HG03521 (cell line): ENCODE measurements around the gene HECW1.
"Not testable (repeated sequence)": the region's sequence is repeated elsewhere in the genome, so short reads cannot be mapped to it uniquely, and the experiment has no call there.

Source experiments
- ATAC-seq: cut with Tn5 transposase; IDR thresholded peaks from one replicate; pipeline ENCODE4 v1.9.1; 2021; ENCODE audit warnings: mild to moderate bottlenecking, moderate library complexity; ENCODE audit not compliant: unreplicated experiment

The HECW1 gene

DNA sequence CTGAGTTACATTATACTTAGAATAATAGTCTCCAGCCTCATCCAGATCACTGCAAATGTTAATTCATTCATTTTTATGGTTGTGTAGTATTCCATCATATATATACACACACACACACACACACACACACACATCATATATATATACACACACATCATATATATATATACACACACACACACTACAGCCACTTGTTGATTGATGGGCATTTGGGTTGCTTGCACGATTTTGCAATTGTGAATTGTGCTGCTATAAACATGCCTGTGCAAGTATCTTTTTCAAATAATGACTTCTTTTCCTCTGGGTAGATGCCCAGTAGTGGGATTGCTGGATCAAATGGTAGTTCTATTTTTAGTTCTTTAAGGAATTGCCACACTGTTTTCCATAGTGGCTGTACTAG lies 233.2 kb downstream of the HECW1 start:
- not testable (repeated sequence) for ATAC-seq

DNA sequence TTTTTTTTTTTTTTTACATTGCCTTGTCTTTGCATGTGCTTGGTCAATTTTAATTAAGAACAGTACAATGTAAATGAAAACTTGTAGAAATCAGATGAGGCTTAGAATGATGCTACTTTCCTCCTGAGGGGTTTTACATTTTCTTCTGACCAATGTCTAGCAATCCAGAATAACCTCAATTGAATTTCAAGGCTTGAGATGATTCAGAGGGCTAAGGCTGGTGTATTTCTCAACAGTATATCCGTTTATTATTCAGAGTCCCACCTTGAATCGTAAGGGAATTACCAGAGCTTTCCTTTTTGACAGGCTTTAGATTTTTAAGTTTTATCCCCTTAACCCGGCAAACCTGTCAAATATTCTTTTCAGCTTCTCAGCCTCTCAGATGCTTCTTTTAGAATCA lies 239.2 kb downstream of the HECW1 start:
- ATAC-seq: no peak

DNA sequence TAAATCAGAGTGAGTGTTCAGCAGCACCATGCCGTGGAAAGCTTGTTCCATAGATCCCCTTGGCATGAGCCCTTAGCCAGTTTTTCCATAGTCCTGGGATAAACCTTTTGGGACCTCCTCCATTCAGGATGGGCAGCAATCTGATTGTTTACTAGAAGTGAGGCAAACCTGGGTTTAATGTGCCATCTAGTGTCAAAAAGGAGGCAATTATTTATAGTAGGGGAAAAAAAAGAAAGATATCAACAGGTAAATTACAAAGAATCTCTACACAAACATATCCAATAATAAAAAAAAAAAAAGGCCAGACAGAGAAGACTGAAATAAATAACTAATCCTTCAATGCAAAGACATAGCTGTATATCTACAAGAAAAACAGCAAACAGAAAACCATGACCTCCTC lies 241.5 kb downstream of the HECW1 start:
- no peak for ATAC-seq

DNA sequence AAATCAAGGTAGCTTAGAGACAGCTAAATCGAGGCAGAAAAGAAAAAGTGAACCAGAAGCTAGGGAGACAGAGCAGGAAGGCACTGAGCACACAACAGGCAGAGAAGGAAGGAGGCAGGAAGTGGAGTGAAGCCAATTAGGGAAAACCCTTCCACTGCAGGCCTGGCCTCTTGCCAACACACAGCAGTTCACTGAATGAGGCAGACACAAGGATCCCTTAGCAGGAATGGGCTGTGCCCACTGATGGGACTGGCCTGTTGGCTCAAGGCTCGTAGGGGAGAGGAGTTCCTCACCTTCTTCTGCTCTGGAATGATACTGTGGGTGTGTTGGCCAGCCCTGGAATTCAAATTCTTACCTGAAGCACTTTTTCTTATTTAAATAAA lies 250.2 kb downstream of the HECW1 start:
- no peak for ATAC-seq

DNA sequence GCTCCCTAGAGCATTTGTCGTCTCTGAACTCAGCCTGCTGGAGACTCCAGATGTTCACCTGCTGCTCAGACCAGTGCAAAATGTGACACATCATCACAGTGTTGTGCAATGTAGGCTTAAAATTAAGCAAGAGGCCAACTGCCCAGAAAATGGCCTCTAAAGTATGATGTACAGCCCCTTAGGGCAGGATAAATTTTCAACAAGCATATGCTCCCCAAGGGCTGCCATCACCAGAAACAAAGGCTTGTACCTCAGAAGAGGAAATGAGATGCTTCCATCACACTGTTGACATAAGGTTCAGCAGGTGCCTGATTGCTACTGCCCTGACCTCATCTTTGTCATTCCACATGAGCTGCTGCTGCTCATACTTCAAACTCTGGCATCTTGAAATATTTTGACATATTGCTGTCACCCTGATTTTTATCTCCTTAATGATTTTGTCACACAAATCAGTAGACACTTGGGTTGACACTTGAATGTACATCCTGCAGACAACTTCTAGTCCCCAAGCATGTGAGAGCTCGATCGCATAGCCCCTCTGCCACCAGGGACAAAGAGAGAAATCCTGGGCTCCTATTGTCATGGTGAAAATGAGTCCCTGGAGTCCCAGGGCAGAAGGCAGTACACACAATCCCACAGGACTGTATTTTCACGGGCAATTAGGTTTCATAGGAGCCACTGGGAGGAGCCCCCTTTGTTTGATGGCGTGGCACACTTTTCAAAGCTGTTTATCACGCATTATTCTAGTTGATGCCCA lies 250.8 kb downstream of the HECW1 start:
- ATAC-seq: no peak

DNA sequence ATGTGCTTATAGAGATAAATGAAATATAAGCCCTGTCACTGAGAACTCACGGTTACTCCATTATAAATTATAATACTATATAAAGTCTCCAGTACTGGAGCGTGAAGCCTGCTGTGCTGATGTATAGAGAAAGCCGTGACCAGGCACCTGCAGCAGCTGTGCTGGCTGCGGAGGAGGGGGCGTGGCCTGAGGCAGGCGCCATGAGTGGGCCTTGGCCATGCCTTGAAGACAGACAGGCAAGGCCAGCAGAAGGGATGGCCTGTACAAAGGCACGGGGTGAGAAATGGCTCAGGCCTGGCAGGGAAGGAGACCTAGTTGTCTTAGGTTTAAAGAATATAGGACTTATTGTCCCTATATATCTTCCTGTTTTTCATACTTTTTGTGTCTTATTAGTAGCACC lies 251.9 kb downstream of the HECW1 start:
- no peak for ATAC-seq

DNA sequence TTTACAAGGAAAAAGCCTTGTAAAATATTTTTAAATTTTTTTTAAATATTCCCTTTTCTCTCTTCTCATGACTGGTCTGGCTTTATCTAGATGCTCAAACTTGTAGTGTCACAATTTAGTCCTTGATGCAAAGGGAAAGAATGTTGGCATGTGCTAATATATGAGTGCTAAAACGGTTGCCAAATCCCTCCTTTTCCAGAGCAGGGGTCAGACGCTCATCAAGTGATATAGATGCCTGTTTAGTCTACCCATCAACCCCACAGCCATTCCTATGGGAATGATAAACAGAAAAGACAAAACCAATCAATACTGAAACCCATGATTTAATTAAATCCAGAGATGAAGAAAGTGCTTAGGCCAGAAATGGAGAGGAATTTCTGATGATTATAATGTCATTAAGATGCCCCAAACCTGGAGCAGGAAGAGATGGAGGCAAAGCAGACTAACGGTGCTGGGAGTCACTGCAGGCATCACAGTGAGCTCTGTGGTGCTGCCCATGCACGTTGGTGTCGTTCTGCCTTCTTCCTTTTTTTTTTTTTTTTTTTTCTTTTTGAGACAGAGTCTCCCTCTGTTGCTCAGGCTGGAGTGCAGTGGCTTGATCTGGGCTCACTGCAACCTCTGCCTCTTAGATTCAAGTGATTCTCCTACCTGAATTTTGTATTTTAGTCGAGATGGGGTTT lies 260.4 kb downstream of the HECW1 start:
- ATAC-seq: no peak

DNA sequence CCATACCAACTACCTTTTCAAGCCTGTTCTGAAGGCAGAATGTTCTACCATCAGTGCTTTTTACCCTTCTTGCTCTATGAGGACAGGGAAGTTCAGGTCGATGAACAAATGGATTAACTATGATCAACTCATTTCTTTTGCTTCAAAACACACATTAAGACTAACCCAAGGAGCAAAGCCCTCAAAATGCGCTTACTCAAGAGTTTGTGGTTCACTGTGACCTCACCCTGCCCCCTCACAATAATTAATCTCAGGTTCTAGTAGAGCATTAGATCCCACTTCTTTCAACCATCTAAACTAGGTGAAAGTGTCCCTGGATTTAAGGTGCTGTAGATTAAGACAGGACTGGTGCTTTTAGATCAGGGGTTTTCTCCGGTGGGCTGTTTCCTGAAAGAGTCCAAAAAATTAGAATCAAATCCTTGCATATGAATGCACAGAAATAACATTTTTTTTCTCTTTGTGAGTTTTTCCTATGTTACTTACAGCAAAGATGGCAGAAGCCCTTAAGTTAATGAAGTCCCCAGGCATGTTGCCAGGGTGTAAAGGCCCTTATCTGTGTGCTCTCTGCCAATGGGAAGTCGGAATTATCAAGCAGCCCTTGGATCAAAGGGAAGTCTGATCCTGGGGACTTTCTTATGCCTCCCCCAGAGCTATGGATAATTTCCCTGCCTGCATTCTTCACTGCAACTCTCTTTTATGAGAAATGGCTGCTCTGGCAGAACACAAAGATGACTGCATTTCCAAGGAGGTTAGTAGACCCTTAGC lies 264.9 kb downstream of the HECW1 start:
- no peak for ATAC-seq

DNA sequence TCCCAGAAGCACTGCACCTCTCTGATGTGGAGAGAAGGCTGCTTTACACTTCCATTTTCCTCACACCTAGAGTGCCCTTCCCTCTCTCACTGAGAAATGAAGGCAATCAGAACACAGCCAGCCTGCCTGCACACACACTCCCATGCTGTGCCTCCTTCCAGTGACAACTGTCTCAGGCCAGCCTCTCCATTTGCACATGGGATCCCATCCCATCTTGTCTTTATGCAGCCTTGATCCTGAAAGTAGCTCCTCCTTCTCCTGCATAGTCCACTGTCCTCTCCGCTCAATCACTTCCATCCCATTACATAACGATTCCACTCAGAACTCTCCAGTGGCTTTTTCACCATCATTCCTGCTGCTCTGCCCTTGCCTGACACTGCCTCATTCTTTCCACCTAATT lies 266.8 kb downstream of the HECW1 start:
- no peak for ATAC-seq

DNA sequence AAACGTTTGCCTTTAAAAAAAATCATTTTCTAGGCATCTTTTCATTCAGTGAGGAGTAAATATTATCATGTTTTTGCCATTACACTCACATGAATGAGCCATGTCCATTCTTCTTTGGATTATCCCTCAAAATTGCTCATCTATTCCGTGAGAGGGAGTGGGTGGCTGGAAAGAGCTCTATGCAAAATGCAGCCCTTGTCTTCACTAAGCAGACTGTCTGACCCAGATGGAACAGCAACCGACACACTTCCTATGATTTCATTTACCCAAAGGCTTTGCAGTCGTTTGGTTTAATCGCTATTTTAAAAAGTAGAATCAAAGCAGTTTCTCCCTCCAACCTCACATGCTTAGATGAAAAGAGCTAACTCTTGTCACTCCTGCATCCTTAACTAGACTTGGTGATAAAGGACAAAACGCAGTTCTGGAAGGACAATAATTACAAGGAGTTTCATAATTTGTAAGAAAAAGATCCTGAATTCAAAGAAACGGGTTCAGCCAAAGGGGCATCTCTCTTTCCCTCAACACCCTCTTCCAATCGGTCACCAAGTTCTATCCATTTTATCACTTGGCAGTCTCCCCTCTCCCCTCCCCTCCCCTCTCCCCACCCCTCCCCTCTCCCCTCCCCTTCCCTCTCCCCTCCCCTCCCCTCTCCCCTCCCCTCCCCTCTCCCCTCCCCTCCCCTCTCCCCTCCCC lies 272.3 kb downstream of the HECW1 start:
- no peak for ATAC-seq

DNA sequence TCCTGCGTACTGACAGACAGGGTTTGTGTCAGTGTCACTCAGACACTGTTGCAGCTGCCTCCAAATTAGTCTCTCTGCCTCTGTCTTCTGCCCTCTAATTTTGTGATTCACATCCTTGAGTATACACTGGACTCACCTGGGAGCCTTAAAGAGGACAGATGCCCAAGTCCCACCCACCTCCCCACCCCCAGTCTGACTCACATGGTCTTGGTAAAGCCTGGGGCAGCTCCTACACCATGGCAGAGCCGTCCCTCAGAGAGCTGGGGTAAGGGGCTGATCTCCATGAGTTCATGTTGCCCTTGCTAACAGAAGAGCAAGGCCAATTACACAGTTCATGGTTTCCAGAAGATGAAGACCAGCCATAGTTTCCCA lies 272.8 kb downstream of the HECW1 start:
- no peak for ATAC-seq

DNA sequence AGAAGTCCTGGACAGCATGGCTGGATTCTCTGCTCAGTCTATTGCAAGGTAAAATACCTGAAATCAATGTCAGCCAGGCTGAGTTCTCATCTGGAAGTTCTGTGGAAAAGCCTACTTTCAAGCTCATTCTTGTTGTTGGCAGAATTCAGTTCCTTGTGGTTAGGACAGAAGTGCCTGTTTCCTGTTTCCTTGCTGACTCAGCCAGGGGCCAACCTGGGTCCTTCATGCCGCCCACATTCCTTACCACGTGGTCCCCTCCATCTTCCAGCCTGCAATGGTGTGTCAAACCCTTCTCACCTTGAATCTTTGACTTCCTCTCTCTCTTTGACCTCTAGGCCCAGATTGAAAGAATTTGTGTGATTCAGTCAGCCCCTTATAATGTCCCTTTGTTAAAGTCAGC lies 273.4 kb downstream of the HECW1 start:
- ATAC-seq: no peak

DNA sequence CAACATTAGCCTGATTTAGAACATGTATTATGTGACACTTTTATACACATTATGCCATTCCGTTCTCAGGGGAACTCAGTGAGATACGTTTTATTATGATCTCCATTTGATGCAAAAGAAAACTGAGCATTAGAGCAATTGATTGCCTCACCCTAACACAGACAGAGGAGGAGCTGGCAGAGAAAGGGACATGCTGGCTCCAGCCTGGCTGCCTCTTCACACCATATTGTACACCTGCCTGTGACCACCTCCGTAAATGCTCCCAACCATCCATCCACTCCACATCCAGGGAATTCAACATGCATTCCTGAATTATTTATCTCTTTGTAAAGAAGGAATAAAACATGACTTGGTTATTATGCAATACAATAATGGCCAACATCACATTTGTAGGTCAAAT lies 275.5 kb downstream of the HECW1 start:
- no peak for ATAC-seq

DNA sequence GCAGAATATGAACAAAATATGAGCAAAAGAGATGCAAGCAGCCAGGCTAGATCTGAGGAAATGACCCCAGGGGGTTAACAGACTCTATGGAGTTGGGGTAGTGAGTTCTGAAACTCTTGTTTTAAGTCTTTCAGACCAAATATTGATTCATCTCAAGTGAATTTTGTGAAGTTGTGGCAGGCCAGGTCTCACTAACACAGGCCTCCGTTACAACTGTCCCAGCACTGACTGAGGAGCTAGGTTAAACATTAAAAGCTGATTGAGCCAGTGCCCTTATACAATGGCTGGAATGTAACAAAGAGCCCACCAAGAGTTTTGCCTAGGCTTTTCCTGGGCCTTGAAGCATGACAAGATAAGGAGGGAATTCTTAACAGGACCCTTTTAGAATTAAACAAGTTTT lies 278.1 kb downstream of the HECW1 start:
- no peak for ATAC-seq

DNA sequence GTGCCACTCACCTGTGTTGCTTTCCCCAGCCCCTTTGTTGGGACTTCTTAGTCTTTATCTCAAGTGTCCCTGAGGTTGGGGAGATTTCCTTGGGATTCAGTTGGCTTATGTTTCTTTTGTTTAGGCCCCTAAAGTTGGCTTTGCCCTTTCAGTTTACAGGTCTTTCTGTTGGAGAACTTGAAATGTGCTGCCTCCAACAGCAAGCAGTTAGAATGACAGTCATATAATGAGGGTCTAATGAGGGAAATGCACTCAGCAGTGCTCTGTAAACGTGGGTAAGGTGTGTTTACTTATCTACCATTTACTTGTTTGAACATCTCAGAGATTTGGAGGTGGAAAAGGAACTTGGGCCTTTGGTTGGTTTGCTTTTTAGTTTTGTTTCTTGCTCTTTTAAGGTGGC lies 279.1 kb downstream of the HECW1 start:
- ATAC-seq: no peak

DNA sequence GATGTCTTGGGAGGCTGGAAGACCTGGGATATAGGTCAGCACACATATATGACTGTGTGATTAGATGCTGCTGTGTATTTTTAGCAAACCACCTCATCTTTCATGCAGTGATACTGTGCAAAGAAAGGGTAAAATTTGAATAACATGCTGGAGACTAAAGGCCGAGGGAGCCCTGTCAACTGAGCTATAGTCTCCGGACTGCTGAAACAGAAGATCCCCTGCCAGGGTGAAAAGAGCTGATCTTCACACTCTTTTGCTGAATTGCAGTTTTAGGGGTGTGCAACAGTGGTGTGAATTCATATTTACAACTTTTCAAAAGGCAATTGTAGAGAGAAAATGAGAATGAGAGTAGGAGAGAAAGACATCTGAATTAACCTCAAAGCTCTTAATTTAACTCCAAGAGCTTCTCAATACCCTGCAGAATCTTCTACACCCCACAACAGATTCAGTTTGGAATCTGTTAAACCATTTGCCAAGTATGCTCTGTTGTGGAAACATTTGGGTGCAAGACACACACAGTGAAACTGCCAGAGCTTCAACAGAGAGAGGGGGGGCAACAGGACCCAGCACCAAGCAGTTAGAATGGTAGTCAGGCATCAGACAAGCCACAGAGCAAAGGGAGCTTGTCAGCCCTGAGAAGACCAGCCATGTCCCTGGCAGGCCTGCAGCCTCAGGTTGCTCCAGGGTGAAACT lies 280.3 kb downstream of the HECW1 start:
- no peak for ATAC-seq

DNA sequence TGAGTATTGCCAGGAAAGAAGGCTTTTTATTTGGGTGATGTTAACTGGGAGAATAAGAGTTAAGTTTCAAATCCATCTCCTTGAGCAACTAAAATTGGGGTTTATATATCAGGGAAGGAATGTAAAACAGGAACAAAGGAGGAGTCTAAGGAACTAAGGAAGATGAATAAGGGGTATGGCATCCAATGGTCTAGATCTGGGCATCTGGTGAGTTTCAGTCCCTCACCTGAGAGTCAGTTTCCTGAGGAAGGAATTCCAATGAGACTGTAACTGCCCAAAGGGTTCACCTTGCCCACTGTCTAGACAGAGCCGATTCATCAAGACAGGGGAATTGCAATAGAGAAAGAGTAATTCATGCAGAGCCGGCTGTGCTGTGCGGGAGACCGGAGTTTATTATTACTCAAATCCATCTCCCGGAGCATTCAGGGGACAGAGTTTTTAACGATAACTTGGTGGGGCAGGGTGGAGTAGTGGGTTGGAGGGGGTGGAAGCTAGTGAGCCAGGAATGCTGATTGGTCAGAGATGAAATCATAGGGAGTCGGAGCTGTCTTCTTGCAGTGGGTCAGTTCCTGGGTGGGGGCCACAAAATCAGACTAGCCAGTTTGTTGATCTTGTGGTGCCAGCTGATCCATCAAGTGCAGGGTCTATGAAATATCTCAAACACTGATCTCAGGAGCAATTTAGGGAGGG lies 282.1 kb downstream of the HECW1 start:
- ATAC-seq: no peak

DNA sequence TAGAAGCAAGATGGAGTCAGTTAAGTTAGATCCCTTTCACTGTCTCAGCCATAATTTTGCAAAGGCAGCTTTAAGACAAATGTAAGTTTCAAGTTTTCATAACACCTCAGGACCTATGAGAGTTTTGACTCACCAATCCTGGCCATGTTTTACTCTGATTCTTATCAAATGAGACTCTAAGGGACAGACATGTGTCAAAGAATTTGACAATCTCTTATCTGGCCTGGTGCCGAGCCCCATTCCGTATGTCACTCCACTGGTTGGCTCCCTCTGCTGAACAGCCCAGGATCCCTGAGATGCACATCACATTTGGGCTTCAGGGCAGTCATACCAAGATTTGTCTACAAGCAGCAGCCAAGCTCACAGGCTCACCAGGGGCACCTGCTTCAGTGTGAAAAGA lies 282.9 kb downstream of the HECW1 start:
- ATAC-seq: no peak

DNA sequence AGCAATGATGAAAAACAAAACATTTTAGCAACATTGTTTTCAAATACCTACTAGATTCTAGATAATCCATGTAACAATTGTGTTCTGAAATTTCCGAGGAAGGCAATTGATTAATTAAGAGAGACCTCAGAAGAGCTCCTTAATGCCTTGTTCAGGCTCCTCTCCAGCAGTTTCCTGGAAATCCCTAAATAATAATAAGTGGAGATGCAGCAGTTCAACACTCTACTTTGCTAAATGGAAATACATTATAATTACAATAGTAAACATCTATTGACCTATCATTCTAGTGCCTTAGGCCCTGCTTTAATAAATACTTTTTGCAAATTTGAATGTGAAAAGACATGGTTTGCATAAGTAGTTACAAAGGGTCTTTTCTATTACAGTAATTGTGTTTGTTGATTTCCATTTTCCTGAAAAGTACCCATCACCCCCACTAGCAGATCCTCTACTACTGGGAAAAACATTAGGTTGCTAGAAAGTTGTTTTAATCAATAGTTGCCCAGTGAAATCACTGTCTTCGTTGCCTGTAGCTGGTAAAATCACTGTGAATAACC lies 283.8 kb downstream of the HECW1 start:
- ATAC-seq: no peak

DNA sequence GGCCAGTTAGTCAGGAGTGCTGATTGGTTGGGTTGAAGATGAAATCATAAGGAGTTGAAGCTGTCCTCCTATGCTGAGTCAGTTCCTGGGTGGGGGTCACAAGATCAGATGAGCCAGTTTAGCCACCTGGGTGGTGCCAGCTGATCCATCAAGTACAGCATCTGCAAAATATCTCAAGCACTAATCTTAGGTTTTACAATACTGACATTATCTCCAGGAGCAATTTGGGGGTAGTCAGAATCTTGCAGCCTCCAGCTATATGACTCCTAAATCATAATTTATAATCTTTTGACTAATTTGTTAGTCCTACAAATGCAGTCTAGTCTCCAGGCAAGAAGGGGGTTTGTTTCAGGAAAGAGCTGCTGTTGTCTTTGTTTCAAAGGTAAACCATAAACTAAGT lies 286.4 kb downstream of the HECW1 start:
- ATAC-seq: no peak
